Head of caudate nucleus (tissue), 42 donors: ENCODE measurements around the gene HTT.

Experiments
- DNase-seq, 42 donors: peaks; one replicate each; pipeline versions ENCODE4 v3.0.0 to v3.0.0-alpha.2; 2020 to 2021; ENCODE audit warnings: mixed read lengths in 7 of 42
- intact Hi-C: fragments of 100-400 bp; cut with DNase I; formaldehyde crosslinking; loops from one replicate; pipeline ENCODE4 v1.15.0; 2022

HTT gene

GRCh38 chr4:3074078-3074845 lies at the start of gene HTT, which contains the start of gene HTT-AS:
Gene HTT, plus strand, starts transcription at chr4:3074681. Its CDS starts 145 bp downstream, at chr4:3074826.
Gene HTT-AS, minus strand, starts transcription at chr4:3074538.
- intact Hi-C loops: no loop called here
- peak; percentile 90 to 98 (median 96) for DNase-seq

DNA sequence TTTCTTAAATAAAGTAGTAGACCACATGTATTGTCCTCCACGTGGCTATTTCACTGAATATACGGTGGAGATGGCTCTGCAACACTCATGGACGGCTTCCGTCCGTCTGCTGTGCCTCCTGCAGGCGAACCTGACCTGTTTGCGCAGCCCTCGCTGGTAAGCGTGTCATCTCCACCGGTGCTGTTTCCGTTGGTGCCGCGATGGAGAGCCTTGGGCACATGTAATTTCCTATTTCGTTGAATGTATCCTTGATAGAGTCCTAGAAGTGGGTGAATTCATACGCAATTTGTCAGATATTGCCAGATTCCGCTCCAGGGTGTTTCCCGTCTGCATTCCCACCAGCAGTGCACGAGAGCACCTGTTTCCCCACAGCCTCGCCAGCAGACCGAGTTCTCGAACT lies 48.6 kb upstream of the HTT start:
- DNase-seq: no peak
- intact Hi-C loops: no loop called here

- intact Hi-C loops: no loop called here
- no peak for DNase-seq
Observed at GRCh38 chr4:3026540-3026939, 47.9 kb upstream of the HTT start.

DNA sequence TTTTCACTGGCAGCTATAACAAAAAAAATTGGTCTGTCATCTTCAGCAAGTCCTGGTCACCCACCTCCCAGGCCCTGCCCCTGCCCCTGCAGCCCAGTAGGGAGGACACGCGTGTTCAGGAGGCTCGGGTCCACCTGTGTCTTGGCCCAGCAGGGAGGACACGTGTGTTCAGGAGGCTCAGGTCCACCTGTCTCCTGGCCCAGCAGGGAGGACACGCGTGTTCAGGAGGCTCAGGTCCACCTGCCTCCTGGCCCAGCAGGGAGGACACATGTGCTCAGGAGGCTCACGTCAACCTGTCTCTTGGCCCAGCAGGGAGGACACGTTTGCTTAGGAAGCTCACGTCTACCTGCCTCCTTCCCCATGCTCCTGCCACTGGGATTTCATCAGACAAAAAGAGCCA lies 45.0 kb upstream of the HTT start:
- intact Hi-C loops: no loop called here
- DNase-seq: peak in 1 of 42 donors; percentile 1

- intact Hi-C loops: no loop called here
Observed at GRCh38 chr4:3030566-3031356, 43.7 kb upstream of the HTT start.

DNA sequence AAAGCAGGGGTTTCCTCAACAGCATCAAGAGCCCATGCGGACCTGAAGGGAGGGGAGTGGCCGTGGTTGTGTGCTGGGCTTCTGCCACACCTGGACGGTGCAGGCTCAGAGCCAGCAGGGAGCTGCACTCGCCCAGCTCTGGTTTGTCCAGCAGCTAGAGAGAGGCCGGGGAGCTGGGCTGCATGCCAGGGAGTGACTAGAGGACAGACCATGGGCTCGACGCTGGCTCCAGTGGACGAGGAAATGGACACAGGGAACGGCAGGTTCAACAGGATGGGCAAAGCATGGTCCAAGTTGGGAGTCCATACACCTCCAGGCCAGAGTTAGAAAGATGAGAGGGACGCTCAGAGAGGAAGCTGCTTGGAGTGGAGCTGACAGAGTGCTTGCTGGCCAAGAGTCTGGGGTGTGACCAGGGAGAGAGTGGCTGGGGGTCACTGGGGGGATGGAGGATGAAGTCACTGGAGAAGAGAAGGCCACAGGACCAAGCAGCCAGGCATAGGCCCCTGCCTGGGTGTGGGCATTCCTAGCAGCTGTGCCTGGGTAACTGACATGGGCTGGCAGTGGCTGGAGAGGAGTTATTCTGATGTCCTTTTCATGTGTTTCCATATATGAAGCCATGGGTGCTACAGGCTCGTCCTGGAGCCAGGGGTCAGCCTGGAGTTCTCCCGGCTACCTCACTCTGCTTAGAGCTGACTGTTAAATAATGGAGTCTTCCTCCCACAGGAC lies 43.0 kb upstream of the HTT start:
- peak in 1 of 42 donors; percentile 28 for DNase-seq

More at GRCh38 chr4:3030566-3031356, 43.7 kb upstream of the HTT start:
- DNase-seq: peak in 2 of 42 donors; percentile 5 to 13

DNA sequence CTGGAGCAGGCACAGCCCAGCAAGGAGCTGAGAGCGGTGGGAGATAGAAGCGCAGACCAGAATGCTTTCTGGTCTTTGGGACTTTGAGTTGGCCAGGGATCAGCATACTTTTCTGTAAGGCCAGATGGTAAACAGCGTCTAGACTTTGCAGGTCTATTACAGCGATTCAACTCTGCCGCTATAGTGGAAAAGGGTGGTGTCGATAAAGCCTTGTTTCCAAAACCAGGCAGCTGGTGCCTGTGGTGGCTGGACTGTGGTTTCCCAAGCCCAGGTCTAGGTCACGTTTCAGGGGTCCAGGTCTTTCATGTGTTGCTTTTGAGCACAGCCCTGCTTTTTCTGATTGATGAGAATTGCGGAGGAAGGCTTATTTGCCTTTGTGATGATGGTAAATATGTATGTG lies 40.2 kb upstream of the HTT start:
- no peak for DNase-seq
- intact Hi-C loops: no loop called here

More for the DNA sequence above, 43.0 kb upstream of the HTT start:
- intact Hi-C loops: no loop called here

GRCh38 chr4:3035249-3035648 lies 39.2 kb upstream of the HTT start:
- intact Hi-C loops: no loop called here
- peak in 1 of 42 donors; percentile 25 for DNase-seq

DNA sequence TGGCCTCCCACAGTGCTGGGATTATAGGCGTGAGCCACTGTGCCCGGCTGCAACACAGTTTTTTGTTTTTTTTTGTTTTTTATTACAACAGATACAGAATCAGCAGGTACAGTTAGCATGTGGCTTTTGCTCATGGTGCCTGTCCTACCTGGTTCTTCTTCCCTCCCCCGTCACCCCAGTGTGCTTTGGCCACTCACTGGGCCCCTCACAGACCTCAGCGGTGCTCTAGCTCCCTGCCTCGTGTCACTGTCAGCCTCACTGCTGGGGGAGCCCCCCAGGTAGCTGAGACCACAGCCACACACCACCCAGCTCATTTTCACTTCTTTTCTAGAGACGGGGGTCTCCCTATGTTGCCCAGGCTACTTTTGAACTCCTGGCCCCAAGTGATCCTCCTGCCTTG lies 38.8 kb upstream of the HTT start:
- DNase-seq: peak in 1 of 42 donors; percentile 5
- intact Hi-C loops: no loop called here

DNA sequence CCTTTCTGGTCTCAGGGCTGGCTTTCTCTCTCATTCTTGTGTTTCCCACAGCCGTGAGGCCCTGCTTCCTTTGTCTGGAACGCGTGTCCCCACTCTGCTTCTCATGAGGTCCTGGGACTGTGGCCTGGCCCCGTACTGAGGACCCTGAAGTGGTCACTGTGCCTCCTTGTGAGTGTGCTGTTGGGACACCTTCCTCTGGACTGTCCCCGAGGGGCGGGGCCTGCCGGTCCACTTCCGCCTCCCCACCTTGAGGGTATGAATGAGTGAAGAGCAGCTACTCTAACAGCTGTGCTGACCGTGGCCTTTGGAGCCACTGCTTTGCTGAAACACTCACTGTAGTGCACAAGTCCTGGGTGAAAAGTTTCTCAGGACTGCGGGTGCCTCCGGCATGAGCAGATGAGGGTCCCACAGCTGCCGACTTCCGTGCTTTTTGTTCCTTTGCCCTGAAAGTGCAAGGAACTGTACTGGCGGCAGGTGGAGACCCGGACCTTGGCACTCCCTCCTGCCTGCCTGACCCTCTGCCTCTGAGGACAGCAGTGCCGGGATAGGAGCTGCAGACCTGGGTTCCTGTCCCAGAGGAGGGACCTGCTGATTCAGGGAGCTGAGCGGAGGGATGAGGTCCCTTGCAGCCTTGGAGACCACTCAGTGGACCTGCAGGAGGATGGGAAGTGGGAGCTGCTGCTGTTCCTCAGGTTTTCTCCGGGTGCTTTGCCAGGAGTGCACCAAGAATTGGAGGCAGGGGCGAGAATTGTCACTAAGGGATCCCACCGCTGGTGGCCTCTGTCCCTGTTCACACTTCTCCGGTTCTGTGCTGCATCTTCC lies 38.1 kb upstream of the HTT start:
- DNase-seq: no peak
- intact Hi-C loops: no loop called here

- intact Hi-C loops: no loop called here
- peak in 1 of 42 donors; percentile 22 for DNase-seq
Observed at GRCh38 chr4:3037957-3038461, 36.5 kb upstream of the HTT start.

DNA sequence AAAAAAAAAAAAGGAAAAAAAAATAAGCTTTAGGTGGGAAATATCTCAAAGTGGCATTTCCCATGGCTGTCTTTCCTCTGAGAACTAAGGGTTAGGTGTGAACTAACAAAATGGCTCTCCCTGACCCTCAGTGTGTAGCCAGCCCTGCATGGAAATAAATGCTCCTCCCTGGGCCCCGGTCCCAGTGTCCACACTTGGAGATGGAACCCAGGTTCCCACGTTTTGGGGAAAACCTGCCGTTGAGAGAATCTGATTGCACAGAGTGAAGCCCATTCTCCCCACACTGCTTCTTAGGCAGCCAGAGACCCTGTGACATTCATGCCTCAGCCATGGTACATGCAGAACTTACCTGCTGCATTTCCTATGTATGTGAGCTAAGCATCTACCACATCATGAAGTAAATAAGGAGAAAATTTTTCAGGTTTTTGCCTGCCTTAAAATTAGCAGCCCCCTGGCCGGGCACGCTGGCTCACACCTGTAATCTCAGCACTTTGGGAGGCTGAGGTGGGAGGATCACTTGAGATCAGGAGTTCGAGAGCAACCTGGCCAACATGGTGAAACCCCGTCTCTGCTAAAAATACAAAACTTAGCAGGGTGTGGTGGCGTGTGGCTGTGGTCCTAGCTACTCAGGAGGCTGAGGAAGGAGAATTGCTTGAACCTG lies 34.6 kb upstream of the HTT start:
- intact Hi-C loops: no loop called here
- DNase-seq: peak in 1 of 42 donors; percentile 9

- intact Hi-C loops: no loop called here
- peak in 1 of 42 donors; percentile 27 for DNase-seq
Observed at GRCh38 chr4:3040452-3041191, 33.9 kb upstream of the HTT start.

DNA sequence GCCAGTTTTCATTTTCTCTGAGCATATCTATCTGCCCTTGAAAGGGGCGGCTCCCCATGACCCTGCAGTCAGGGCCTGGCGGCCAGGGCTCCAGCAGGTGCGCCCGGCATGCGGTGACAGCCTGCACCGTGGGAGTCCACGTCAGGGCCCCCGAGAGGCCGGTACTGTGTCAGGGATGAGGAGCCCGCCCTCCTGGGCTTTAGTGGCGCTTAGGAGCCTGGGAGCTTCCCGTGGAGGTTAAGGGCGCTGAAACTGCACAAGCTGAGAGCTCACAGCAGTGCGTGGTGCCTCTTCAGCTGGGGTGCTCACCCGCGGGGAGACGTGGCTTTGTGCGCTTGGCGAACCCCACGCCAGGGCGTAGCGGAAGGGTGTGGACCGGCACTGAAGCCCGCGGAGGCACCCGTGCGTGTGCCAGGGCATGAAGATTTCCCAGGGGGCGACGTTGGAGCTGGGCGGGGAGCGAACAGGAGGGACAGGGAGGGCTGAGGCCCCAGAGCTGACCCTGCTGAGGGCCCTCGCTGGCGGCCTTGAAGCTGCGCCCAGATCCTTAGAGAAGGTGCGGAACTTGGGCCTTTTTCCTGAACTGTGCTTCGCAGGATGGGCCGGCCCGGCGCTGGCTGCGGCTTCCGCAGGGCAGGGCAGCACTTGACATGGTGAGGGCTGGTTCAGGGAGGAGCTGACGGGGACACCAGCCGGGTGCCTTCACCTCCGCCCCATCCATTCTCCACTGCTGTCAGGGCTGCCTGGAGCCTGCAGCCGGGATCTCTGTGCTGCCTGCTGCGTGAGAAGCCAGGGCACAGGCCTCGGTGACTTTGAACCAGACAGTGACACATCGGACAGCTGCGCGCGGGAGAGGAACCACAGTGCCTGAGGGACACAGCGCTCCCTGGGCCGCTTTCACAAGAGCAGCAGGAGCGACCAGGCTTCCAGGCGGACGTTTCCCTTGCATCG lies 33.0 kb upstream of the HTT start:
- peak in 37 of 42 donors; percentile 9 to 80 (median 48) for DNase-seq
- intact Hi-C loops: no loop called here

DNA sequence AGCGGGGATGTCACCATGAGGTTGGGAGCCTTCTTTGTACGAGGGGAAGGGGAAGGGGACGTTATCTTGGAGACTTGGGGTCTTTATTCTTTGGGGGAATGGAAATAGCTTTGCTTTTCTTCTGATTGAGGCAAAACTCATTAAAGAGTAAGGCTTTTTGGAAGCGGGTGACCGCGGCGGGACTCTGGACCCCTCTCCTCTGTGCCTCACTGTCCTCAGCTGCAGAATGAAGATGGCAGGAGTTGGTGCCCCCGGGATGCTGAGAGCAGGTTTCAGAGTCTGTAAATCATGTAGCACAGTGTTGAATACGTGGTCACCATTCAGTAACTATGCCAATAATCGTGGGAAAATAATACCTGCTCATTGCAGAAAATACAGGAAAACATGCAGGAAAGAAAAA lies 32.3 kb upstream of the HTT start:
- intact Hi-C loops: no loop called here
- DNase-seq: peak in 1 of 42 donors; percentile 31
